GDM1 (cell line): ENCODE data around the gene EEF1AKMT1.
A peak's percentile ranks its signal among the peaks of the same experiment; 100 is the strongest.

ENCODE experiments used
- DNase-seq: peaks from one replicate; lab custom pipeline; 2025; lab: John Stamatoyannopoulos, UW

Gene EEF1AKMT1

DNA sequence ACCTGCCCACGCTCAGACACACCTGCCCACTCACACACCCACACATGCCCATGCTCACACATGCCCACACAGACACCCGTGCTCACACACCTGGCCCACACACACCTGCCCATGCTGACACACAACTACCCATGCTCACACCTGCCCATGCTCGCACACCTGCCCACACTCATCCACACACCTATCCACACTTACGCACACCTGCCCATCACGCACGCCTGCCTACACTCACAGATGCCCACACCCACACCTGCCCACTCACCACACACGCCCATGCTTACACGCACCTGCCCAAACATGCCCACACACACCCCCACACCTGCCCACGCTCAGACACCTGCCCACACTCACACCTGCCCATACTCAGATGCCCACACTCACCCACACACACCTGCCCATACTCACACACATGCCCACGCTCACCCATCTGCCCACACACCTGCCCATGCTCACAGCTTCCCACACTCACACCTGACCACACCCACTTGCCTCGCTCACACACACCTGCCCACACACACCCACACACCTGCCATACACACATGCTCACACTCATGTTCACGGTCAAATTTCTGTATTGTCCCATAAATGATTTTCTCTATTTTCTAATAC lies 54.7 kb downstream of the EEF1AKMT1 start:
- DNase-seq: no peak

DNA sequence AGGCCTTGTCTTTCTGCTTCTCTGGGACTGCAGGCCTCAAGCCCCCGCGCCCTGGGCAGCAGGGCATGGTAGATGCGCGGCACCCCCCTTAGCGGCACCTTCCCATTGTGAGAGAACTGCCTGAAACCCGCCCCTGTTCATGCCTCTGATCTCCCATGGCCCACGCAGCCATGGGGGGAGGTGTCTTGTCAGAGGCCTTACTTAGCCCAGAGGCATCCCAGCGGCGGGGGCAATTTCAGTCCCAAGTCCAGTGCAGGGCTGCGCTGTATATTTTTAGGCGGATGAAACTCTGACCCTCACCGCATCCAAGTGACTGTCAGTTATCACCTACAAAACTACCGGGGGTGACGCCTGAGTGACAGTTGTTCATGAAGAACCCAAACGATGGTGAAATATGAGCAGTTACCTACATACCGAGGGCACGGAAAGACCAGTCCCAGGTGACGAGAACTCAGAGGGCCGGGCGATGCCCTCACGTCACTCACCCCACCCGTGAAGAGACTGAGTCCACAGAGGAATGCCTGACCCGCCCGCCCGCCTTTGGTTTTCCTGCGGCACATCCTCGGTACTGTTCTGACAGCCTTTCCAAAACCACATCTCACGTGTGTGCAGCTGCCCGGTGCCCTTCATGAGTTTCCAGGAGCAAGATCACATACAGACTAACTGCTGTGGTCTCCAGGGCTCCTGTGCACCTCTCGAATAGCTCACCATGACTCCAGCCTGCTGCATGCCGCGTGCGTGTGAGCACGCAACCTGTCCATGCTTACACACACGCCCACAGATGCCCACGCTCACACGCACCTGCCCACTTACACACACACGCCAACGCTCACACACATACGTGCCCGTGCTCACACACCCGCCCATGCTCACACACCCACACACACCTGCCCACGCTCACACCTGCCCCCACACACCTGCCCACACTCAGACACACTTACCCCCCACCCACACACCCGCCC lies 55.9 kb downstream of the EEF1AKMT1 start:
- no peak for DNase-seq

DNA sequence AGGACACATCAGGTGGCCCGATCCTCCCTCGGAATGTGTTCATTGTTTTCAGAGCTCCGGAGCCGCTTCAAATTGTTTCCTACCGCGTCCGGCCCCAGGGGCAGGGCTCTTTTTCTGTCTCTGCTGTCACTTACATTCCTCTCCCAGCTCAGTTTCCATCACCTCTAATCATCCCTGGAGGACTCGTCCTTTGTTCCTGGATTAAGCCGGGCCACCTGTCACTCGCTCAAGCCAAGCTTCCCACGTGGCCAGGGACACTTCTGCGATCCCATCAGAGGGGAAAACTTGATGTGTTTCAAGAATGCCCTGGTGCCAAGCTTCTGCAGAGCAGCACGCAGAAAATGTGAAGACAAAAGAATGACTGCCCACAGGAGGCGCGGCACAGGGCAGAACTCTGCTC lies 56.8 kb downstream of the EEF1AKMT1 start:
- no peak for DNase-seq

DNA sequence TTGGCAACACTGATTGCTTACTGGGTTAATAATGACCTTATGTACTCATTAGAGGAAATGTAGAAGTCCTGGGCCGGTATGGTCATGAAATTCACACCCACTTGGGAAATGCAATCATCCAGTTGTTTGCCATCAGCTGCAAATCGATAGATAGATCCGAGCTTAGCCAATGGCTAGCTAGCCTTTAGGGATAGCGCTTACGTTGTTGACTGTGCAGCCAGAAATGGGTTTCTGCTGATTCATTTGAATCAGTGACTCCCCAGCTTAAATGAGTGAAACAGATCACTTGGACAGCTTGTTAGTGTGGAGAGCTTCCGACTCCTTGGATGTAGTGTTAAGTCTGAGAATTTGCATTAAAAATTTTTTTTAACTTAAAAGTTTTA lies 58.4 kb downstream of the EEF1AKMT1 start:
- DNase-seq: no peak

DNA sequence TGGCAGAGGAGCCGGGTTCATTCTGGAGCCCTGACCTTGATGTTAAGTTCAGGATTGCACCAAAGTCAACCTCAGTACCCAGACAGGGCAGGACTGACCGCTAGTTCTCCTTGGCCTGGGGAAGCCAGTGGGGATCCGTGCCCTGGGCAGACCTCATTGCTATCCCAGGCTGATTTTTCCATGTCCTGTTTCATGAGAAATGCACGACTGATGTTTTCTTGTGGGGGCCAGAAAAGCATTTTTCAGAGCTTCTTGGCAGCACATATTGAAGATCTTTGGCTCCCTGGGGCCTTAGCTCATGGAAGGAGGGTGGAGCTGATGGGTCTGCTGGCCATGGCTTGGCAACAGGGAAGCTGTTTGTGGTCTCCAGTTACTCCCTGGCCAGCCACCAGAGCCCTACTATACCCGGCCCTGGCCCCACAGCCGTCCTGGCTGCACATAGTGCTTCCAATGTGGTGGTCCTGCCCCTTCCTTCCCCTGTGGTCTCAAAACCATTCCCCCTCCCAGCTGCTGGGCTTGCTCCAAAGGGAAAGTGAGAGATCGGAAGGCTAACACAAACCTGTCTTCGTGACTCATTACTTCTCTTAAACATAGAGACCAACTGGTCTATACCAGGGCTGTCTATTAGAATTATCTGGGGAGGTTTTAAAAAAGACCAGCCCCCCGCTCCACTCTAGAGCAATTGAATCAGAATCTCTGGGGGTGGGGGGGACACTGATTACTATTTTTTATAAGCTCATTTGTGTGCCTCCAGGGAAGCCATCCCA lies 59.0 kb downstream of the EEF1AKMT1 start:
- DNase-seq: no peak

DNA sequence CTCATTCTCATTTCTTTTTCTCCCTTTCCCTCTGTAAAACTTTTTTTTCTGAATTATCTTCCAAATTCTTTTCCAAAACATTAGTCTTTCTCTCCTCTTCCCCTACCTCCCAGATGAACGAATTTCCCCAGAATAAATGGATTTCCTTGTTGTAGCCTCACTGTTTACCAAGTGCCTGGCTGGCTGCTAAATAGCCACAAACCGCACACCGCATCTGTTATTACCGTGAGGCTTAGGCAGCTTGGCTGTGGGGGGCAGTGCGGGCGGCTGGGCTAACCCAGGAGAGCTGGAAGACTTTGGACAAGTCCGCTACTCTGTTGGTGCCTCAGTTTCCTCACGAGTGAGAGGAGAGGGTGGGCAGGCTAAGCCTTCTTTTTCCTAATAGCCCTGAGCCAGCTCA lies 59.6 kb downstream of the EEF1AKMT1 start:
- DNase-seq: no peak

DNA sequence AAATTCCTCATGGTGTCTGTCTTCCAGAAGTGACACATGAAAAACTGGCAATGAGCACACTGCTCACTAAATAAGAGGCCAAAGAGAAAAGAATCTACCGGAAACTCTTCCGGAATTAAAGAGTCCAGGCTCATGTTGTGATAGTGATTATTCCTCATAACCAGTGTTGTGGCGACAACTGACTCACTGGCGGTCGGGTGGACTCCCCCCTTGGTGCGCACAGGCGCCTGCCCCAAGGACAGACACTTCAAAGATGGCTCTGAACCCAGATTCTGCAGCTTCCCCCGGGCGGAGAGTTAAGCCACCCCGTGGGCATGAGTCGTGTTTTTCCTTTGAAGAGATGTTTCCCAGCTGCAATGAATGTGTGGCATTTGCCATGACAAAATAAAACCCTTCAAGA lies 60.0 kb downstream of the EEF1AKMT1 start:
- DNase-seq: peak; percentile 15

DNA sequence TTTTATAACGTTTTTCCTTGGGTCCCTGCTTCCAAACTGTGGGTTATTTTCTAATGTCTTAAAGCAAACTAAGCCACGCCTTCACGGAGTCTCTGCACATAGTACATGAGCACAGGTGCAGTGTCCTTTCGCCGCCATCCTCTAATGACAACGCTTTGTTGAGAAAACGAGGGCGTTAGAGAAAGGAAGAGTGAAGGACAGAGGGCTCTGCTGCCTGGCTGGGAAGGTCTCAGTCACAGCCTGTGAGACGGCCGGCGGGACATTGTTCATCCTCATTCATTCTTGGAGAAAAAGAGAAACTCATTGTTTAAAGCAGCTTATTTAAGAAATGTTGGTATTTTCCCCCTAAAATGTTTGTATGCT lies 60.8 kb downstream of the EEF1AKMT1 start:
- no peak for DNase-seq

DNA sequence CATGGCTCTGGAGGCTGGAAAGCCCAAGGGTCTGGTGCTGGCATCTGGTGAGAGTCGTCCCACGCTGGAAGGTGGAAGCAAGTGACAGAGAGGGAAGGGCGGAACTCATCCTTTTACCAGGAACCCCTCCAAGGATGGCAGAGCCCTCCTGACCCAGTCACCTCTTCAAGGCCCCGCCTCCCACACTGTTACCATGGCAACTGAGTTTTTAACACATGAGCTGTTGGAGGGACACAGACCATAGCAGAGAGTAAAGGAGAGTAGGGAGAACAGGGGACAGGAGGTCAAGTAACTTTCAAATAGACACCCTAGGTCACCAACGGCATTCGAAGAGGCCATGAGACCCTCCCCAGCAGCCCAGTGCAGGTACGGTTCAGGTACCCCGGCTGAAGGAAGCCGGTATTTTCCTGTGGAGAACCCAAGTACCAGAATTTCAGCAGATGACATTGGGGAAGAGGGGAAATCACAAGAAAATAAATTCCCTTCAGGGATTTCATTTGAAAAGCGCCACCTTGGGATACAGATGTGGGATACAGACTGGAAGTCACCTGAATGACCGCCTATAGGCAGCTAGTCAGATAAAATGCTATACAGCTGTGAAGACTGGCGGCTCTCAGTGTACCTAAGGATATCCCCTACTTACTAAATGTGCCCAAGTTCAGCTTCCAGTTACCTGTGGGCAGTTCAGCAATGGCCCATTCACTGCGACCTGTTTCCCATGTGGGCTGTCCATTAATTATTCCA lies 62.3 kb downstream of the EEF1AKMT1 start:
- DNase-seq: no peak

DNA sequence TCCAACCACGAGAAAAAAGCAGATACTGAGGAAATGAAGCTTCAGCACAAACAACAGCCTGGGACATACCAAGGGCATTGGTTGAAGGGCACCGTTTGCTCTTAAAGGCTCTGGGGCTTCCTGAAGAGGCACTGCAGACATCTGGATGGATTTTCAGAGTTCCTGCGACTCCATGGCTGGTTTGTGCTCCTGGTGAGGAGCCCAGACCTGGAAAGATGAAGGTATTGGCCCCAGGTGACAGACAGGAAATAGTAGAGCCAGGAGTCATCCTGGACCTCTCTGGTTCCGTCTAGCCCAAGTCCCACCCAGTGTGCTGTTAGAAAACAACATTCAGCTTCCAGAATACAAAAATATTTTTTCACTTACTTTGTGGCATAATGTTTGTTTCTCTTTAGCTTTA lies 64.0 kb downstream of the EEF1AKMT1 start:
- DNase-seq: no peak

DNA sequence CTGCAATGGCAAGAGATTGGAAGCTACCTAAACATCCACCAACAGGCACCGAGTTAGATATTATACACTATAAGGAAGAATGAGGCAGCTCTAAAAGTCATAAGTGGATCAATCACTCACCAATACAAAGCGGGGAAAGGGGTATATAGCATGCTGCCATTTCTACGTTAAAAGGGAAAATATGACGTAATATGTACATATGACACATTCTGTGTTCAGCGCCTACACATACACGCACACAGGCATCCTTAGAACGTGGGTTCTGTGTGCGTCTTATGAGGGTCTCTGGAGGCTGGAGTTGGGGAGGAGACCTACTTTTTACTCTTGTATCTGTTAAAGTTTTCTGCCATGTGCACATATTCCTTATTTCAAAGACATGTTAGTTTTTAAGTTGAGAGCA lies 64.4 kb downstream of the EEF1AKMT1 start:
- DNase-seq: no peak

DNA sequence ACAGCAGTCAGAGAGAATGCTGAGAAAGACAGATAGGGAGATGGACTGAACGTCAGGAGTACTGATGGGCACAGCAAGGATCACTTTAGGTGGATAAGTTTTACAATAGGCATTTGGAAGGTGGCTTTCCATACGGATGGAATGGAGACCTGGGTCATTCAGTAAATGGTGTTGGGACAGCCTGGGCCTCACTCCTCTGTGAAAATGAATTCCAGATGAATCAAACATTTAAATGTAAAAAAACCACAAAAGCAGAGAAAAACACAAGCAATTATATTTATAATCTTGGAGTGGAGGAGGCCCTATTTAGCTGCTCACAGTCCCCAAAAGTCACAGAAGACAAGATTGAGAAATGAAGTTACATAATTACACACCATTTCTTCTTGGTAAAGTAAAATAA lies 65.5 kb downstream of the EEF1AKMT1 start:
- no peak for DNase-seq

DNA sequence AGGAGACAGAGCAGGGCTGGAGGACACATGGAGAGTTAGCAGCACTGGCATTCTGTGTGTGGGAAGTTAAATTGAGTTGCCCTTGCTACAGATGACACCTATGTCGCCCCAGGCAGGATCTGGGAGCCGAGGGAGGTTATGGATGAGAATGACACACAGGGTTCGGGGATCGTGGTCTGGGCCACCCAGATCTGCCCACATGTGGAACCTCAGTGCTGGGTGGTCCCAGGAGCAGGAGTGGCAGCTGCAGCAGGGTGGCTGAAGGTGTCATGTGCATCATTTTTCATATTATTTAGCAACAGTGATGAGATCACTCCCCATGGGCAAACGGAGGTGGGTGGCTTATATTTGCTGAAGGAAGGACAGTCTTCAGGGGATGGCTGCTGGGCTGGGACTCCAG lies 67.1 kb downstream of the EEF1AKMT1 start:
- no peak for DNase-seq

DNA sequence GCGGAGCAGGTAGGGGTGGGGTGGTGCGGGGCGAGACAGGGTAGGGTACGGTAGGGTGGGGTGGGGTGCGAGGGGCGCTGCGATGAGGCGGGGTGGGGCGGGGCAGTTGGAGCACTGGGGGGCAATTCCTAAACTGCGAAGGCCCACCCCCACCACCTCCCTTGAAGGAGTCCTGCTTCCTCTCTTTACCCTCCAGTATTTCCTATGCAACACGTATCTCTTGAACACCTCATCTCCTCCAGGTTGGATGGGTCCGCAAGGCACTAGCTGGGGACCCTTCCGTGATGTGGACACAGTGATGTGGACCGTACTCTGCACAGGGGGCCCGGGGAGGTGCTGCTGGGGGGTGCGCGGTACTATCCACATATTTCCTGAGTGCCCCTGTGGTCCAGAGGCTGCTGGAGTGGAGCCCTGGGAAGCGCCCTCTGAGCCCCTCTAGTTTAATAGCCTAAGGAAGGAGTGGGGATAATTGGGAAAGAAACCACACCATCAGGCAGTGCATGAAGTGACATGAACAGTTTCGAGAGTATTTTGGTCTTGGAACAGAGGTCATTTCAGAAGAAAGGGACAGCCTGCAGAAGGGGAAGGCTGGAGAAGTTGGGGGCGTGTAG lies 69.2 kb downstream of the EEF1AKMT1 start:
- no peak for DNase-seq

DNA sequence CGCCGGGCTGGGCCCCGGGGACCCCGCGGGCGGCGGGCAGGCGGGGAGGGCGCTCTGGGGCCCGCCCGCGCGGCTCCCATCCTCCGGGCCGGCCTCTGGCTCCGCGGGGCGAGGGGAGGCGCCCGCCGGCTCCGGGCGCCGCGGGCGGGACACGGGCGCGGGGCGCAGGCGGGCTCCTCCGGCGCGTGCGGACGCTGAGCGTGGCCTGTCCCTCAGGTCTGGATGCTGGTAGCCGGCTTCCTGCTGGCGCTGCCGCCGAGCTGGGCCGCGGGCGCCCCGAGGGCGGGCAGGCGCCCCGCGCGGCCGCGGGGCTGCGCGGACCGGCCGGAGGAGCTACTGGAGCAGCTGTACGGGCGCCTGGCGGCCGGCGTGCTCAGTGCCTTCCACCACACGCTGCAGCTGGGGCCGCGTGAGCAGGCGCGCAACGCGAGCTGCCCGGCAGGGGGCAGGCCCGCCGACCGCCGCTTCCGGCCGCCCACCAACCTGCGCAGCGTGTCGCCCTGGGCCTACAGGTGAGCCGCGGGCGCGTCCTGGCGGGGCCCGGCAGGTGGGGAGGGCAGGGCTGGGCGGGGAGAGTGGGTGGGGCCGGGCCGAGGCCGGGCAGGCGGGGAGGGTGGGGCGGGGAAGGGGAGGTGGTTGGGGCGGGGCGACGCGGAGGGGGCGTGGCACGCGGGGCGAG lies 69.8 kb downstream of the EEF1AKMT1 start:
- DNase-seq: peak; percentile 73

DNA sequence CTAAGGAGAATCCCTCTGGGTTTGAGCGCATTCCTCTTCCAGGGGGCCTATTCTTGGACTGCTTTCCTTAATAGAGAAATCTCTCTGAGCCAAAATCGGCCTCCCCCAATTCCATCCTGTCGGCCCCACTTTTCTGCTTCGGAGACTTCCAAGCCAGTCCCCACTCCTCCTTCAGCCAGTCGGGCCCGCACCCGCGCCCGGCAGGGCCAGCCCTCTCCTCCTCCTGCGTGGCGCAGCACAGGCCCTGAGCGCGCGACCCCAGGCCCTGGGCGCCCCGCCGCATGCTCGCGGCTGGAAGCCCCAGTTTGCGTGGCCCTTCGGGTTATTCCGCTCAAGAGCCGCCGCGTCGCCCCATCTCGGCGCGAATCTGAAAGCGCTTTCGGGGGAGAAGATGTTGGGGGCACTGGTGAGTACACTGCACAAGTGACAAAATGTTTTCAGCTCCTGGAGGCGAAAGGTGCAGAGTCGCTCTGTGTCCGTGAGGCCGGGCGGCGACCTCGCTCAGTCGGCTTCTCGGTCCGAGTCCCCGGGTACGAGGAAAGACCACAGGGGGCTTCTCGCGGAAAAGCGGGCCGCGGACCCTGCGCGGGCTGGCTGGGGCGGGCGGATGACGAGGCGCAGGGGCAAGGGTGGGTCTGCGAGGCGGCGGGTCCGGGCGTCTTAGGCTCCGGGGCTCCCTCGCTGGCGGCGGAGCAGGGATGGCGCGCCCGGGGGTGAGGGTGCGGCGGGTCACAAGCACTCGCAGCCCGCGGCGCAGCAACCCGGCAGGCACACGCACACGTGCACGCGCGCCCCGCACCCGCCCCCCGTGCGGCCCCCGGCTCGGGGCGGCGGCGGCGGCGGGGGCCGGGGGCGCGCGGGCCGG lies 70.6 kb downstream of the EEF1AKMT1 start, which contains the start of gene IL17D:
Gene IL17D (plus strand): TSS at position 785 of the 865 bp plus-strand sequence. CDS start 303 bp downstream, outside the sequence.
- no peak for DNase-seq

DNA sequence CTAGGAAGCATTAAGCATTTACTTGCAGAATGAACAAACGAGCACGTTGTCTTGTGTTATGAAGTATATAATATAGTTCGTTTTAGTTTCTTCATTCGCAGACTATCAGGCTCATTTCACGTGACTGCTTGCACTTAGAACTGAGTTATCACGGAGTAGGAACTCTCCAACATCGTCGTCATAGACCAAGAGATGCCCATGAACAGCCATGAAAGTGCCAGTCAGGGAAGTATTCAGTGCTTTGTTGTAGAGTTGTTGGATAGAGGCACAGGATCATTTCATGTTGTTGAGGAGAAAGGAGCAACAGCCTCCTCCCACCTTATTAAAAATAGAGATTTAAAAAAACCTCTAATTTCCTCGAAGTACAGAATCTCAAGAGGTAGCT lies 71.2 kb downstream of the EEF1AKMT1 start:
- DNase-seq: no peak

DNA sequence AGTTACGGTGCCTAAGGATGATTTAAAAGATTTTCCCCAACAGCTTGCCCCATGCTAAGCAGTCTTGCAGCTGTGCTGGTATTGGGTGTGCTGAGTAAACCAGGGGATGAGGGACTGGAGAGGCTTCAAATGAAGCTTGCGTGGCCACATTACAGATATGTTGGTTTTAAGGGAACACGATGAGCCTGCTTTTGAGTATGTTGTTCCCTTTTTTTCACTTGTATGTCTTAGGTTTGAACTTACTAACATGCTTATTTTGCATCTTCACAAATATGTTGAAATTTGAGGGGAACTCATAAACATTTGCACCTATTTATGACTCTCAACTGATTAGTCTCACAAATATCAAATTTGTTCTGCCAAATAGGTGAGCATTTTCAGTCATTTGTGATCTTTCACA lies 72.3 kb downstream of the EEF1AKMT1 start:
- no peak for DNase-seq

DNA sequence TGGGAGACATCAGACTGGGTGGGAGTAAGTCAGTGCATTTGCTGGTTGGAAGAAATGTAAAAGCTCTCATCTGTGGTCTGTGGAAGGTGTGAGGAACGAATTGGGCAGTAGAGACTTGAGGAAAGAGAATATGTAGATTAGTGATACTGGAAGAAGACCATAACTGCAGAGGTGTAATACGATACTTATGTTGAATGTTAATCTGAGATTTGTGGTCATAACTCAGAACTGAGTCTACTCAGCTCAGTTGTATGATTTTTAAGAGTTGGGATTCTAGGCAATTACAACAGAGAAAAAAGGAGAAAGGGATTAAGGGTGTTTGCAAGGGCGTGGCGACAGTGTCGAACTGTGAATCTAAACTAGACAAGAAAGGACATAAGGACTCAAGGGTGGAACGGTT lies 73.5 kb downstream of the EEF1AKMT1 start:
- no peak for DNase-seq

DNA sequence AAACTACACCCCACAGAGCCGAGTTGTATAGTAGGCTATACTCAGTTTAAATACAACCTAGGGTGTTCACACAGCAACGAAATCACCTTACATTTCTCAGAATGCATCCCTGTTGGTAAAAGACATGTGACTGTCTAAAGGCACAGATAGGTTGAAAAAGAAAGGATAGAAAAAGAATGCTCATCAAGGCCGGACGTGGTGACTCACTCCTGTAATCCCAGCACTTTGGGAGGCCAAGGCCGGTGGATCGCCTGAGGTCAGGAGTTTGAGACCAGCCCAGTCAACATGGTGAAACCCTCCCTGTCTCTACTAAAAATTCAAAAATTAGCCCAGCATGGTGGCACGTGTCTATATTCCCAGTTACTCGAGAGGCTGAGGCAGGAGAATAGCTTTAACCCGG lies 74.0 kb downstream of the EEF1AKMT1 start:
- no peak for DNase-seq
